LNCaP clone FGC (cell line): ENCODE data around the gene CCL4L2.
"Not testable (repeated sequence)": the region's sequence is repeated elsewhere in the genome, so short reads cannot be mapped to it uniquely, and the experiment has no call there.

Source experiments
- DNase-seq: peaks from one replicate; pipeline ENCODE4 v3.0.0-alpha.2; 2011; ENCODE audit warnings: low read depth
- H3K4me3 ChIP-seq: 2 replicates; pipeline ENCODE4 v1.5.1; 2011; ENCODE audit warnings: mild to moderate bottlenecking, low read depth, low read length, control low read depth
- CTCF ChIP-seq: IDR thresholded peaks from 2 replicates; pipeline ENCODE4 v1.5.1; 2012; ENCODE audit warnings: mild to moderate bottlenecking; ENCODE audit not compliant: control insufficient read depth, insufficient read depth; ENCODE audit errors: extremely low read depth

The CCL4L2 gene

DNA sequence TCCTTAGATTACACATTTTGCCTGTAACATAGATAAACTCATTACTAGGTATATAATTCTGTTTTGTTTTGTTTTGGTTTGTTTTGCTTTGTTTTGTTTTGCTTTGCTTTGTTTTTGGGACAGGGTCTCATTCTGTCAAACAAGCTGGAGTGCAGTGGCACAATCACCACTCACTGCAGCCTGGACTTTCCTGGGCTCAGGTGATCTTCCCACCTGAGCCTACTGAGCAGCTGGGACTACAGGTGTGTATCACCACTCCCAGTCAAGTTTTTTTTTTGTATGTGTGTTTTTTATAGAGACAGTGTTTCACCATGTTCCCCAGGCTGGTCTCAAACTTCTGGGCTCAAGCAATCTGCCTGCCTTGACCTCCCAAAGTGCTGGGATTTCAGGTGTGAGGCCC is 1.3 kb upstream of the CCL4L2 start:
- DNase-seq, result no peak
- H3K4me3 ChIP-seq, result no peak overlapping the region
- no peak for TF ChIP-seq CTCF

DNA sequence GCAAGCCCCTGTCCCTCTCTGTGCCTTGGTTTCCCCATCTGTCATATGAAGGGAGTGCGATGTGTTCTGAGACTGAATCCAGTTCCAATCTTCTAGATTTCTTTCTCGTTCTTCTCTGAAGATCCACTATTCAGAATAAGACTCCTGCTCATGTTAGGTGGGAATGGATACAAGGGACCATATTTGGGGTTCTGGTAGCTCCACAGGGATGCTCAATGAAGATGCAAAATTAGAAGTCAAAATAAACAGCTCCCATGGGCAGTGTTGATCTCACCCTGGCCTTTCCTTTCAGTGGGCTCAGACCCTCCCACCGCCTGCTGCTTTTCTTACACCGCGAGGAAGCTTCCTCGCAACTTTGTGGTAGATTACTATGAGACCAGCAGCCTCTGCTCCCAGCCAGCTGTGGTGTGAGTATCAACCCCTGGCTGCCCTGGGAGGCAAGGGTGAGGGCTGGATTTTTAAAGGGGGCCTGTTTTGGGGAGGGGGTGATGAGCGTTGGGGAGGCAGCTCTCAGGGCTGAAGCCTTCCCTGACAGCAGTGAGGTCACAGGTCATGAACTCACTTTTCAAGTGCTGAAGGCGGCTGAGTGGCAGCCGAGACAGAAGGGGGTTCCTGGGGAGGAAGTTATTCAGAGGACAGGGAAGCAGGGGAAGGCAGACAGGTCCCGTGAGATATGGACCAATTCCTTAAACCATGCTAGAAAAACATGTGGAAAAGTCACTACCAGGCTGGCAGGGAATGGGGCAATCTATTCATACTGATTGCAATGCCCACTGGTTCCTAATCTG is 815 bp downstream of the CCL4L2 start:
- H3K4me3 ChIP-seq, DNase-seq: not testable (repeated sequence)

DNA sequence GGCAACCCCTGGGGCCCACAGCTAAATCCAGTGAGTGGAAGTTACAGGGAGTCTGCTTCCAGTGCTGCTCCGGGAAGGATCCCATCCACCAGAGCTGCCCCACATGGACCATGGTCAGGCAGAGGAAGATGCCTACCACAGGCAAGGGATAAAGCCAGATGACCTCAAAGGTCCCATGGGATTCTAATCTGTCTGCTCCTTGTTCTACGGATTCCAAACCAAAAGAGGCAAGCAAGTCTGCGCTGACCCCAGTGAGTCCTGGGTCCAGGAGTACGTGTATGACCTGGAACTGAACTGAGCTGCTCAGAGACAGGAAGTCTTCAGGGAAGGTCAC is 1.4 kb downstream of the CCL4L2 start:
- H3K4me3 ChIP-seq, result no peak overlapping the region
- no peak for DNase-seq
- no peak for TF ChIP-seq CTCF

GRCh38 chr17:36212966-36213365 is 2.1 kb downstream of the CCL4L2 start:
- no peak for DNase-seq

GRCh38 chr17:36213695-36214094 is 2.8 kb downstream of the CCL4L2 start:
- no peak overlapping the region for H3K4me3 ChIP-seq
- TF ChIP-seq CTCF, result no peak
- no peak for DNase-seq

More at GRCh38 chr17:36212966-36213365, 2.1 kb downstream of the CCL4L2 start:
- no peak overlapping the region for H3K4me3 ChIP-seq
- no peak for TF ChIP-seq CTCF

GRCh38 chr17:36214918-36215317 is 4.1 kb downstream of the CCL4L2 start:
- H3K4me3 ChIP-seq, result no peak overlapping the region
- TF ChIP-seq CTCF, result no peak
- DNase-seq, result no peak

DNA sequence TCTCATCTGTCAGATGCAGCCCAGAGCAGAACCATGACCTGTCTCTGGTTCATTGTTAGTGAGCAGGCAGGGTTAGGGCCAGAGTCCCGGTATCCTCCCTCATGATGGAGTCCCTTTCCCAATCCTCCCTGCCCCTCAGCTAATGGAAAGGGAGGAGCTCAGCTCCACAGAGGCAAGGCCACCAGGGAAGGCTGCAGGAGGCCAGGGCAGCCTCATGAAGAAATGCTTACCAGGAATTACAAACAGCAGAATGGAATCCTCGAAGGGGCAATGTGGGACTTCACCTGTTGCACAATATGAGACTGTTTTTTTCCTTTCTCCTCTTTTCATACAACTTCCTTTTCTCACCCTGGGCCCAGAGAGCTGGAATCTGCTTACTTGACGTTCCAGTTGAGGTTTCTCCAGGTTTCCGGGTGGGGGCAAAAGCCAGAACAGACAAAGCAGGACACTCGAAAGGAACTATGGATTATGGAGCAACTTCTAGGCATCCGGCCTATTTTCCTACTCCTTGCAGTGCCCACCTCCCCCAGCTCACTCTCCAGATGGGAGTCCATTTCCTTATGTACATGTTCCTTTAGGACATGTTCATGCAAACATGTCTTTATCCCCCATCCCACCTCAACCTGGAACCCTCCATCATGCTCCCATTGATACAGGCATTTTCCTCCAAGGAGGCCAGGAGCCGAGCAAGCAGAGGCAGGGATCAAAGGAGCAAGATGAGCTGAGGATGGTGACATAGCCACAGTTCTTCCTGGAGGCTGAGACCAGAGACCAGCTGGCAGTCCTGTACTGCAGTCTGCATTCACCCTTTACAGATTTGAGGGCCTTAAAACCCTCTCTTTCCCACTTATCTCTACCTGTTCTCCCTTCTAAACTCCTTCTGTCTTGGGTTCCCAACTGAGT is 4.8 kb downstream of the CCL4L2 start:
- H3K4me3 ChIP-seq, DNase-seq: not testable (repeated sequence)

GRCh38 chr17:36219556-36219955 is 8.7 kb downstream of the CCL4L2 start:
- H3K4me3 ChIP-seq, DNase-seq: not testable (repeated sequence)

DNA sequence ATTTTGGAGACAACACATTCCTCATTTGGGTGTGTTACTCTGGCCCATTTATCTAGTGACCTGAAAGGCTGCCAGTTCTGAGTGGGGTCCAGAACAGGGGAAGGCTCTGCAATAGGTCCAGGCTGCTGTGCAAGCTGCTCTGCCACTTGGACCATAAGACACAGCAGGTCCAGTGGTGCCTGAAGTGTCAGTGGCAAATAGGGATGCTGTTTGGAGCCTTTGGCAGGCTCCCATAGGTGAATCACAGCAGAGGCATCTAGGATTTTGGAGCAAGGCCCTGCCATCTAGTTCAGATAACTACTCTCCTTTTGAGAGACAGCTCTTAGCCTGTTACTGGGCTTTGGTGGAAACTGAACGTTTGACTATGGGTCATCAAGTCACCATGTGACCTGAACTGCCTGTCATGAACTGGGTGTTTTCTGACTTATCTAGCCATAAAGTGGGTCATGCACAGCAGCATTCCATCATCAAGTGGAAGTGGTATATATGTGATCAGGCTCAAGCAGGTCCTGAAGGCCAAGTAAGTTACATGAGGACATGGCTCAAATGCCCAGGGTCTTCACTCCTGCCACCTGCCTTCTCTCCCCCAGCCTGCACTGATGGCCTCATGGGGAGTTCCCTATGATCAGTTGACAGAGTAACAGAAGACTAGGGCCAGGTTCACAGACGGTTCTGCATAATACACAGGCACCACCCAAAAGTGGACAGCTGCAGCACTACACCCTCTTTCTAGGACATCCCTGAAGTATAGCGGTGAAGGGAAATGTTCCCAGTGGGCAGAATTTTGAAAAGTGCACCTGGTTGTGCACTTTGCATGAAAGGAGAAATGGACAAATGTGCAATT is 10.1 kb downstream of the CCL4L2 start:
- not testable (repeated sequence) for H3K4me3 ChIP-seq, DNase-seq

DNA sequence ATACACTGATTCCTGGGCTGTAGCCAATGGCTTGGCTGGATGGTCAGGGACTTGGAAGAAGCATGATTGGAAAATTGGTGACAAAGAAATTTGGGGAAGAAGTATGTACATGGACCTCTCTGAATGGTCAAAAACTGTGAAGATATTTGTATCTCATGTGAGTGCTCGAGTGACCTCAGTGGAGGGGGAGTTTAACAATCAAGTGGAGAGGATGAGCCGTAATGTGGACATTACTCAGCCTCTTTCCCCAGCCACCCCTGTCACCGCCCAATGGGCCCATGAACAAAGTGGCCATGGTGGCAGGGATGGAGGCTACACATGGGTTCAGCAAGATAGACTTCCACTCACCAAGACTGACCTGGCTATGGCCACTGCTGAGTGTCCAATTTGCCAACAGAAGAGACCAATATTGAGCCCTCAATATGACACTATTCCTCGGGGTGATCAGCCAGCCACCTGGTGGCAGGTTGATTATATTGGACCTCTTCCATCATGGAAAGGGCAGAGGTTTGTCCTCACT is 10.8 kb downstream of the CCL4L2 start:
- not testable (repeated sequence) for H3K4me3 ChIP-seq, DNase-seq

- H3K4me3 ChIP-seq, DNase-seq: not testable (repeated sequence)
Measured at GRCh38 chr17:36222967-36223366, 12.1 kb downstream of the CCL4L2 start.
